Measurements from ENCODE around the gene OR51I1.

DNA sequence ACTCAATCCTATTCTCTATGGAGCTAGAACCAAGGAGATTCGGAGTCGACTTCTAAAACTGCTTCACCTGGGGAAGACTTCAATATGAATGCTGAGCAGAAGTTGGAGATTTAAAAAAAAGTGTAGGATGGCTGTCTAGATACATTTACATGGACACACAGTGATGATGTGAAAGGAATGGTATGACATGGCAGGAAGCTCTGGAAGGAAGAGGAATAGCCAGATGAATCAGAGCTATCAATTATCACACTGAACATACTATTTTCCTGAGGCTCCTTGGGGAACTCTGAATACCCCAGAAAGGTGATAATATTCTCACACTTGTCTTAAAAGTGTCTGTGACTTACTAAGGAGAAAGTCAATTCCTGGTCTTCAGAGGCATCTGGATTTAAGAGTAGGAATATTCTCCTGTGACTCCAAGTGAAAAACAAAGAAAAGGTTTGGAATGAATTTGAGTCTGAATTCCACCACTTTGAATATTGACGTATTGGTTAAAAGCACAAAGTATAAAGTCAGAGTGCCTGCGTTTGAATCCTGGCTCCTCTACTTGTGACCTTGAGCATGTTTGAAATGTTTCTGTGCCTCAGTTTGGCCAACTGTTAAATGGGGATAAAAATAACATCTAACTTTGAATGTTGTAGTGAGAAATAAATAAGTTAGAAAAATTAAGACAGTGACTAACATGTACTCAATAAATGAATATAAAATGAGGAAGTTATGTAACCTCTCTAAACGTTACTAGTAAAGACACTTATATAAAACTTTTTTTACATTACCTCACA is 48.5 kb upstream of the OR51I1 start:
- TF ChIP-seq EZH2 (IDR thresholded peaks at IDR 0.05) (no peak), EZH2phosphoT487 (IDR thresholded peaks at IDR 0.05) (no peak)
- TF ChIP-seq, protein P1, sequence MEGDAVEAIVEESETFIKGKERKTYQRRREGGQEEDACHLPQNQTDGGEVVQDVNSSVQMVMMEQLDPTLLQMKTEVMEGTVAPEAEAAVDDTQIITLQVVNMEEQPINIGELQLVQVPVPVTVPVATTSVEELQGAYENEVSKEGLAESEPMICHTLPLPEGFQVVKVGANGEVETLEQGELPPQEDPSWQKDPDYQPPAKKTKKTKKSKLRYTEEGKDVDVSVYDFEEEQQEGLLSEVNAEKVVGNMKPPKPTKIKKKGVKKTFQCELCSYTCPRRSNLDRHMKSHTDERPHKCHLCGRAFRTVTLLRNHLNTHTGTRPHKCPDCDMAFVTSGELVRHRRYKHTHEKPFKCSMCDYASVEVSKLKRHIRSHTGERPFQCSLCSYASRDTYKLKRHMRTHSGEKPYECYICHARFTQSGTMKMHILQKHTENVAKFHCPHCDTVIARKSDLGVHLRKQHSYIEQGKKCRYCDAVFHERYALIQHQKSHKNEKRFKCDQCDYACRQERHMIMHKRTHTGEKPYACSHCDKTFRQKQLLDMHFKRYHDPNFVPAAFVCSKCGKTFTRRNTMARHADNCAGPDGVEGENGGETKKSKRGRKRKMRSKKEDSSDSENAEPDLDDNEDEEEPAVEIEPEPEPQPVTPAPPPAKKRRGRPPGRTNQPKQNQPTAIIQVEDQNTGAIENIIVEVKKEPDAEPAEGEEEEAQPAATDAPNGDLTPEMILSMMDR (IDR thresholded peaks at IDR 0.05), result no peak
